GM19328 (cell line): ENCODE measurements around the gene BIN1.
"Not testable (repeated sequence)": the region's sequence is repeated elsewhere in the genome, so short reads cannot be mapped to it uniquely, and the experiment has no call there.

Source experiments
- ATAC-seq: cut with Tn5 transposase; IDR thresholded peaks from one replicate; pipeline ENCODE4 v1.9.1; 2021; ENCODE audit warnings: mild to moderate bottlenecking, moderate library complexity; ENCODE audit not compliant: unreplicated experiment

BIN1 gene

GRCh38 chr2:127048618-127048935, 58.4 kb downstream of the BIN1 start:
- ATAC-seq = no peak

GRCh38 chr2:127047716-127048617, 59.0 kb downstream of the BIN1 start:
- ATAC-seq = no peak

GRCh38 chr2:127047054-127047453, 59.9 kb downstream of the BIN1 start:
- no peak for ATAC-seq

- ATAC-seq = no peak
These were observed 60.4 kb downstream of the BIN1 start for GRCh38 chr2:127046579-127046978.

GRCh38 chr2:127045792-127046501, 61.0 kb downstream of the BIN1 start:
- ATAC-seq = no peak

- ATAC-seq = no peak
These were observed 61.8 kb downstream of the BIN1 start for GRCh38 chr2:127044977-127045661.

GRCh38 chr2:127044165-127044718, 62.7 kb downstream of the BIN1 start:
- ATAC-seq = no peak

- ATAC-seq = no peak
These were observed 63.4 kb downstream of the BIN1 start for GRCh38 chr2:127043367-127044164.

- ATAC-seq = no peak
These were observed 65.5 kb downstream of the BIN1 start for GRCh38 chr2:127041259-127041970.

GRCh38 chr2:127040169-127040568, 66.8 kb downstream of the BIN1 start:
- ATAC-seq = no peak

- ATAC-seq = peak; percentile 49
These were observed 67.4 kb downstream of the BIN1 start for GRCh38 chr2:127039387-127040031.

- ATAC-seq = no peak
These were observed 69.5 kb downstream of the BIN1 start for GRCh38 chr2:127037476-127037875.

GRCh38 chr2:127034883-127035611, 71.9 kb downstream of the BIN1 start:
- no peak for ATAC-seq

GRCh38 chr2:127034051-127034450, 72.9 kb downstream of the BIN1 start:
- no peak for ATAC-seq

GRCh38 chr2:127032621-127033020, 74.3 kb downstream of the BIN1 start:
- ATAC-seq = no peak

GRCh38 chr2:127029350-127030051, 77.5 kb downstream of the BIN1 start:
- ATAC-seq = no peak

- not testable (repeated sequence) for ATAC-seq
These were observed 78.2 kb downstream of the BIN1 start for GRCh38 chr2:127028745-127029144.

GRCh38 chr2:127027715-127028114, 79.2 kb downstream of the BIN1 start:
- ATAC-seq = no peak
